Right lobe of liver (tissue), 4 donors: Measurements from ENCODE around the gene HADHB.
"Not testable (repeated sequence)": the region's sequence is repeated elsewhere in the genome, so short reads cannot be mapped to it uniquely, and the experiment has no call there.

ENCODE experiments used
- CTCF ChIP-seq, 4 donors: fragments of 200-600 bp in 3 of 4; fragments of 450-650 bp in 1 of 4; IDR thresholded peaks; one replicate each; pipeline versions ENCODE4 v1.5.1 to v1.8.0; 2016 to 2022; ENCODE audit warnings: antibody characterized with exemption in 4 of 4, mild to moderate bottlenecking in 2 of 4
- POLR2A ChIP-seq: fragments of 450-650 bp; IDR thresholded peaks from one replicate; pipeline ENCODE4 v1.6.1; 2017; ENCODE audit warnings: antibody characterized with exemption, mild to moderate bottlenecking
- donor health status: DM: no; HTN: no; CAD: no.
- donor health status: DM: no; HTN: no; CAD: no.
- donor health status: DM: no; HTN: yes; CAD: no.

GRCh38 chr2:26331321-26331720 is 86.6 kb downstream of the HADHB start:
- not testable (repeated sequence) for TF ChIP-seq CTCF (IDR thresholded peaks at IDR 0.05); POLR2A
